Tibial nerve (tissue), 4 donors: ENCODE measurements around the gene MLN.

Experiments
- CTCF ChIP-seq, 5 experiments: fragments of 200-600 bp in 3 of 5; fragments of 450-650 bp in 2 of 5; sonication (generic) in 3 of 5; IDR thresholded peaks; one replicate each; pipeline ENCODE4 v1.5.1; 2016 to 2019; ENCODE audit warnings: antibody characterized with exemption in 5 of 5, mild to moderate bottlenecking in 3 of 5, moderate library complexity in 2 of 5
- EP300 ChIP-seq, 2 donors: sonication (generic); formaldehyde crosslinking; IDR thresholded peaks; one replicate each; pipeline ENCODE4 v1.6.1; 2017; ENCODE audit warnings: antibody characterized with exemption in 2 of 2, mild to moderate bottlenecking in 1 of 2
- POLR2A ChIP-seq, 2 donors: fragments of 450-650 bp; IDR thresholded peaks; one replicate each; pipeline ENCODE4 v1.6.1; 2017; ENCODE audit warnings: antibody characterized with exemption in 2 of 2, mild to moderate bottlenecking in 2 of 2, moderate library complexity in 2 of 2

GRCh38 chr6:33853026-33853425, 49.2 kb upstream of the MLN start:
- no peak for TF ChIP-seq CTCF (IDR thresholded peaks at IDR 0.05)
- no peak for TF ChIP-seq POLR2A (IDR thresholded peaks at IDR 0.05)
- no peak for TF ChIP-seq EP300 (IDR thresholded peaks at IDR 0.05)
